K562 (cell line): ENCODE measurements around the gene ISYNA1. TPM values are rescaled to one million over a fixed set of nuclear protein-coding genes. Genes with fewer than 3 reads are reported as not detected.

ENCODE experiments used
- CBX2 ChIP-seq: fragments of 200-600 bp; sonication (generic); IDR thresholded peaks from one replicate; pipeline ENCODE4 v1.6.1; 2012; ENCODE audit warnings: mild to moderate bottlenecking, low read length, inconsistent platforms; ENCODE audit not compliant: insufficient read depth, poor library complexity, severe bottlenecking
- CBX5 ChIP-seq: IDR thresholded peaks from 2 replicates; pipeline ENCODE4 v1.6.1; 2014; ENCODE audit warnings: low read depth, borderline replicate concordance
- CCAR2 ChIP-seq: fragments of 200-400 bp; formaldehyde crosslinking; IDR thresholded peaks from 2 replicates; pipeline ENCODE4 v1.6.1; 2017; ENCODE audit warnings: mild to moderate bottlenecking, low read depth, low read length
- ELF2 ChIP-seq: fragments of 250-450 bp; sonication (Bioruptor Pico); IDR thresholded peaks from 2 replicates; pipeline ENCODE4 v1.5.0; 2021; ENCODE audit warnings: mild to moderate bottlenecking
- ELF4 ChIP-seq: fragments of 450-650 bp; formaldehyde crosslinking; IDR thresholded peaks from 2 replicates; pipeline ENCODE4 v1.4.0; 2022; ENCODE audit warnings: missing genetic modification characterization
- ETV1 ChIP-seq: fragments of 450-650 bp; conservative IDR thresholded peaks from 2 replicates; pipeline ENCODE4 v1.6.1; 2016; ENCODE audit warnings: missing genetic modification characterization, control low read depth, low read depth, missing compliant biosample characterization
- GABPB2 ChIP-seq: fragments of 250-450 bp; sonication (Bioruptor Pico); conservative IDR thresholded peaks from 2 replicates; pipeline ENCODE4 v1.5.1; 2021; ENCODE audit warnings: mild to moderate bottlenecking
- HEY1 ChIP-seq: fragments of 250-450 bp; sonication (Bioruptor Pico); IDR thresholded peaks from 2 replicates; pipeline ENCODE4 v1.5.0; 2020; ENCODE audit warnings: mild to moderate bottlenecking, moderate library complexity, borderline replicate concordance
- ID3 ChIP-seq, 2 experiments: fragments of 250-450 bp in 1 of 2; fragments of 450-650 bp in 1 of 2; sonication (Bioruptor Pico) in 1 of 2; IDR thresholded peaks; 2 replicates each; pipeline versions ENCODE4 v1.6.1 to v1.8.0; 2016 to 2021; ENCODE audit warnings: mild to moderate bottlenecking in 2 of 2, moderate library complexity in 2 of 2, missing compliant biosample characterization in 1 of 2, missing genetic modification characterization in 1 of 2
- LEF1 ChIP-seq: fragments of 450-650 bp; IDR thresholded peaks from 2 replicates; pipeline ENCODE4 v1.6.1; 2016; ENCODE audit warnings: mild to moderate bottlenecking
- NFYB ChIP-seq: IDR thresholded peaks from 2 replicates; pipeline ENCODE4 v1.6.1; 2011; ENCODE audit warnings: mild to moderate bottlenecking, moderate library complexity; ENCODE audit not compliant: insufficient read length; ENCODE audit errors: extremely low read depth
- NR3C1 ChIP-seq: sonication (generic); formaldehyde crosslinking; IDR thresholded peaks from 2 replicates; pipeline ENCODE4 v1.8.1; 2022; ENCODE audit warnings: missing genetic modification reagents
- RAD21 ChIP-seq, 2 experiments: fragments of 250-450 bp in 1 of 2; fragments of 450-650 bp in 1 of 2; sonication (Bioruptor Pico) in 1 of 2; formaldehyde crosslinking in 1 of 2; IDR thresholded peaks in 1 of 2; conservative IDR thresholded peaks in 1 of 2; 2 replicates each; pipeline versions ENCODE4 v1.4.0 to v1.8.0; 2020 to 2022; ENCODE audit warnings: mild to moderate bottlenecking in 2 of 2, moderate library complexity in 1 of 2
- RBM39 ChIP-seq: fragments of 200-400 bp; formaldehyde crosslinking; optimal IDR thresholded peaks from 2 replicates; pipeline ENCODE3; 2018; ENCODE audit warnings: low read depth, low read length
- RCOR1 ChIP-seq, 2 experiments: IDR thresholded peaks; 2 replicates each; pipeline ENCODE4 v1.6.1; 2012; ENCODE audit warnings: low read depth in 2 of 2, low read length in 2 of 2, borderline replicate concordance in 1 of 2, improper control_type of control experiment in 1 of 2
- SRF ChIP-seq, 2 experiments: fragments of 250-450, 450-650 bp in 1 of 2; sonication (Bioruptor Pico) in 1 of 2; sonication (generic) in 1 of 2; formaldehyde crosslinking; IDR thresholded peaks; 2 replicates each; pipeline versions ENCODE4 v1.5.0 to v1.5.1; 2020 to 2022; ENCODE audit warnings: mild to moderate bottlenecking in 1 of 2, missing genetic modification reagents in 1 of 2
- TCFL5 ChIP-seq: fragments of 250-450 bp; sonication (Bioruptor Pico); conservative IDR thresholded peaks from 2 replicates; pipeline ENCODE4 v1.6.1; 2021; ENCODE audit warnings: mild to moderate bottlenecking, moderate library complexity, matching md5 sums
- THRAP3 ChIP-seq: fragments of 450-650 bp; IDR thresholded peaks from 2 replicates; pipeline ENCODE4 v1.6.1; 2016; ENCODE audit warnings: mild to moderate bottlenecking, inconsistent platforms, borderline replicate concordance
- YBX1 ChIP-seq: fragments of 450-650 bp; IDR thresholded peaks from 2 replicates; pipeline ENCODE4 v1.7.1; 2016; ENCODE audit warnings: mild to moderate bottlenecking
- ZNF134 ChIP-seq: fragments of 250-450 bp; sonication (Bioruptor Pico); conservative IDR thresholded peaks from 2 replicates; pipeline ENCODE4 v1.4.0; 2020
- ZNF644 ChIP-seq: fragments of 200-800 bp; sonication (Bioruptor generic); IDR thresholded peaks from 2 replicates; pipeline ENCODE4 v1.6.1; 2016; ENCODE audit warnings: low read depth, missing genetic modification characterization, missing compliant biosample characterization
- ZNF699 ChIP-seq: fragments of 250-450 bp; sonication (Bioruptor Pico); IDR thresholded peaks from 2 replicates; pipeline ENCODE4 v1.8.0; 2021; ENCODE audit warnings: mild to moderate bottlenecking, moderate library complexity; ENCODE audit not compliant: insufficient replicate concordance
- ZNF76 ChIP-seq: fragments of 250-450 bp; sonication (Bioruptor Pico); IDR thresholded peaks from 2 replicates; pipeline ENCODE4 v1.4.0; 2020; ENCODE audit warnings: mild to moderate bottlenecking, moderate library complexity, borderline replicate concordance
- ZSCAN29 ChIP-seq: fragments of 450-650 bp; IDR thresholded peaks from 2 replicates; pipeline ENCODE4 v1.6.1; 2017
- polyA plus RNA-seq, 8 experiments: library from polyadenylated mRNA; depleted of rRNA in 4 of 8; stranded (reverse) in 5 of 8; unstranded in 3 of 8; fragments of >200 nt; fragmentation: Nextera tagmentation in 2 of 8; fragmentation: Illumina TruSeq in 1 of 8; extraction: Ambion mirVana in 2 of 8; extraction: Trizol in 1 of 8; gene quantifications; 2 replicates each; pipeline versions ENCODE4 v1.2.1 to v1.2.3, GENCODE V29; 2011 to 2014; ENCODE audit warnings: inconsistent platforms in 1 of 8, missing spikeins in 1 of 8
- total RNA-seq, 7 experiments: library from RNA; depleted of rRNA in 6 of 7; stranded (reverse); fragments of >200 nt in 6 of 7; fragmentation: Illumina TruSeq in 2 of 7; extraction: Trizol in 2 of 7; gene quantifications; 2 replicates each; pipeline versions ENCODE4 v1.2.1 to v1.2.3, GENCODE V29; 2011 to 2021; ENCODE audit warnings: low replicate concordance in 1 of 7
- TF ChIP-seq, protein P1 (sequence below): fragments of 450-650 bp; conservative IDR thresholded peaks from 2 replicates; pipeline ENCODE4 v1.6.1; 2016; ENCODE audit warnings: missing genetic modification characterization, low read depth, mild to moderate bottlenecking, control low read depth, missing compliant biosample characterization
- TF ChIP-seq, protein P2 (sequence below): sonication (generic); formaldehyde crosslinking; IDR thresholded peaks from 2 replicates; pipeline ENCODE4 v1.8.0; 2022; ENCODE audit warnings: missing genetic modification reagents, mild to moderate bottlenecking, moderate library complexity, borderline replicate concordance

ISYNA1 gene
- total and polyA plus RNA-seq, 9 of the 15 experiments (the other 6 are each of a cell fraction or from before 2014, with no cell fraction given), result 21.8 to 460 (median 93.2) TPM

- TF ChIP-seq, protein P1, sequence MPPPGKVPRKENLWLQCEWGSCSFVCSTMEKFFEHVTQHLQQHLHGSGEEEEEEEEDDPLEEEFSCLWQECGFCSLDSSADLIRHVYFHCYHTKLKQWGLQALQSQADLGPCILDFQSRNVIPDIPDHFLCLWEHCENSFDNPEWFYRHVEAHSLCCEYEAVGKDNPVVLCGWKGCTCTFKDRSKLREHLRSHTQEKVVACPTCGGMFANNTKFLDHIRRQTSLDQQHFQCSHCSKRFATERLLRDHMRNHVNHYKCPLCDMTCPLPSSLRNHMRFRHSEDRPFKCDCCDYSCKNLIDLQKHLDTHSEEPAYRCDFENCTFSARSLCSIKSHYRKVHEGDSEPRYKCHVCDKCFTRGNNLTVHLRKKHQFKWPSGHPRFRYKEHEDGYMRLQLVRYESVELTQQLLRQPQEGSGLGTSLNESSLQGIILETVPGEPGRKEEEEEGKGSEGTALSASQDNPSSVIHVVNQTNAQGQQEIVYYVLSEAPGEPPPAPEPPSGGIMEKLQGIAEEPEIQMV, result peak; percentile 97
- TF ChIP-seq, protein P2, sequence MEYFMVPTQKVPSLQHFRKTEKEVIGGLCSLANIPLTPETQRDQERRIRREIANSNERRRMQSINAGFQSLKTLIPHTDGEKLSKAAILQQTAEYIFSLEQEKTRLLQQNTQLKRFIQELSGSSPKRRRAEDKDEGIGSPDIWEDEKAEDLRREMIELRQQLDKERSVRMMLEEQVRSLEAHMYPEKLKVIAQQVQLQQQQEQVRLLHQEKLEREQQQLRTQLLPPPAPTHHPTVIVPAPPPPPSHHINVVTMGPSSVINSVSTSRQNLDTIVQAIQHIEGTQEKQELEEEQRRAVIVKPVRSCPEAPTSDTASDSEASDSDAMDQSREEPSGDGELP (CRISPR knock-in tag), result peak; percentile 95
- TF ChIP-seq ZNF134 (CRISPR knock-in tag), result 0 out of 2 replicates have a peak, but pooled peaks have one; percentile 47
- TF ChIP-seq ZNF644 (tag), result no peak
- no peak for TF ChIP-seq ZNF699 (CRISPR knock-in tag)
- TF ChIP-seq ZSCAN29, result peak; percentile 62; the same call in 1 of the 2 replicates
- no peak; the same call in 1 of the 2 replicates for TF ChIP-seq THRAP3
- peak; percentile 93 for TF ChIP-seq ZNF76 (CRISPR knock-in tag)
- peak in 1 of 2 experiments; percentile 70; a peak in 2 of 4 replicates for TF ChIP-seq RCOR1 (IDR thresholded peaks at IDR 0.05; ENCODE audit: borderline replicate concordance in 1 of 2, low read depth in 2 of 2, low read length in 2 of 2)
- no peak for TF ChIP-seq ELF2 (CRISPR knock-in tag)
- TF ChIP-seq LEF1, result peak; percentile 69; the same call in 1 of the 2 replicates
- TF ChIP-seq ETV1 (tag), result peak; percentile 86
- peak in 1 of 2 experiments; percentile 68; a peak in 2 of 4 replicates for TF ChIP-seq SRF (CRISPR knock-in tag; IDR thresholded peaks at IDR 0.05)
- TF ChIP-seq GABPB2 (CRISPR knock-in tag), result no peak
- TF ChIP-seq TCFL5 (CRISPR knock-in tag), result no peak
- TF ChIP-seq RBM39, result peak; percentile 75
- TF ChIP-seq ELF4 (CRISPR knock-in tag), result 0 out of 2 replicates have a peak, but pooled peaks have one; percentile 69
- TF ChIP-seq CCAR2, result peak; percentile 50; the same call in 1 of the 2 replicates
- no peak for TF ChIP-seq NR3C1 (CRISPR knock-in tag)
- TF ChIP-seq NFYB, result no peak
- no peak for TF ChIP-seq ID3 (CRISPR knock-in tag; IDR thresholded peaks at IDR 0.05)
- TF ChIP-seq ID3 (tag; IDR thresholded peaks at IDR 0.05), result peak; percentile 79
- peak; percentile 5 to 12; a peak in 1 of 4 replicates for TF ChIP-seq RAD21 (CRISPR knock-in tag; conservative IDR thresholded peaks at IDR 0.05 in 1 of 2, IDR thresholded peaks at IDR 0.05 in 1 of 2)
- no peak for TF ChIP-seq CBX2
- TF ChIP-seq YBX1, result no peak
- TF ChIP-seq CBX5, result no peak
- TF ChIP-seq HEY1, result no peak
Observed at GRCh38 chr19:18415178-18415867, 22.6 kb downstream of the ISYNA1 start (continued).
